ENCODE measurements around the gene BUD31. TPM values are rescaled to one million over a fixed set of nuclear protein-coding genes. Genes with fewer than 3 reads are reported as not detected.

The BUD31 gene
- total RNA-seq, 6 experiments from 2014 or later = 134 to 147 (median 146) TPM

DNA sequence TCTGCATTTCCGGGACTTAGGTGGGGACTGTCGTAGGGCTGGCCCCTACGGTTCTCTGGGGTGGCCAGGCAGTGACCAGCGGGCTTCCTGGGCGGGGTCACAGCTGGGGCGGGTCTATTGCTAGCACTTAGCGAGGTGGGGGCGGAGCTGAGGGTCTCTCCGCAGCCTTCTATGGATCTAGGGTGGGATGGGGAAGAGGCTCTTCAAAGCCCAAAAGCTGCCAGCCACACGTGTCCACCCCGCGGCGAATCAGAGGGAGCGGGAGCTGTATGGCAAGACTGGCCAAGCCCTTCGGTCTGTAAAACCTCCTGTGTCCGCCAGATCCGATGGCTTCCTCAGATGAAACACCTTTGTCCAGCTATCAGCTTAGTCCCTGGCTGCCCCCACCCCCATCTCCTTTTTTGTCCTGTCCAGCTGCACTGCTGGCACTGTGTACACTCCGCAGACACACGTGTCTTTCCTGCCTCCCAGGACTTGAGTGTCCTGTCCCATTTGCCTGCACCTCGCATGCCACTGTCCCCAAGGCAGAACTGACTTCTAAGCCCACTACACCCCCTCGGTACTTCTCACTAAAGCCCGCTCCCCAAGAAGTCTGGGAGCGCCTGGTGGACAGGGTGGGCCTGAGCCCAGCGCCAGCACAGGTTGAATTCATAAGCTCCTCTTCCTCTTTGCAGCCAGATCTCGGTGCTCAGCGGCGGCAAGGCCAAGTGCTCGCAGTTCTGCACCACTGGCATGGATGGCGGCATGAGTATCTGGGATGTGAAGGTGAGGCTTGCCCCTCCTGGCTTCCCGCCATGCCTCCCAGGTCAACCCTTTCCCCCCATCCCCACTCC is 15.2 kb upstream of the BUD31 start:
- TF ChIP-seq, protein P1, sequence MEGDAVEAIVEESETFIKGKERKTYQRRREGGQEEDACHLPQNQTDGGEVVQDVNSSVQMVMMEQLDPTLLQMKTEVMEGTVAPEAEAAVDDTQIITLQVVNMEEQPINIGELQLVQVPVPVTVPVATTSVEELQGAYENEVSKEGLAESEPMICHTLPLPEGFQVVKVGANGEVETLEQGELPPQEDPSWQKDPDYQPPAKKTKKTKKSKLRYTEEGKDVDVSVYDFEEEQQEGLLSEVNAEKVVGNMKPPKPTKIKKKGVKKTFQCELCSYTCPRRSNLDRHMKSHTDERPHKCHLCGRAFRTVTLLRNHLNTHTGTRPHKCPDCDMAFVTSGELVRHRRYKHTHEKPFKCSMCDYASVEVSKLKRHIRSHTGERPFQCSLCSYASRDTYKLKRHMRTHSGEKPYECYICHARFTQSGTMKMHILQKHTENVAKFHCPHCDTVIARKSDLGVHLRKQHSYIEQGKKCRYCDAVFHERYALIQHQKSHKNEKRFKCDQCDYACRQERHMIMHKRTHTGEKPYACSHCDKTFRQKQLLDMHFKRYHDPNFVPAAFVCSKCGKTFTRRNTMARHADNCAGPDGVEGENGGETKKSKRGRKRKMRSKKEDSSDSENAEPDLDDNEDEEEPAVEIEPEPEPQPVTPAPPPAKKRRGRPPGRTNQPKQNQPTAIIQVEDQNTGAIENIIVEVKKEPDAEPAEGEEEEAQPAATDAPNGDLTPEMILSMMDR (IDR thresholded peaks at IDR 0.05) = no peak
- H3K27me3 Mint-ChIP-seq (ENCODE audit: insufficient read depth) = peaks cover 10% of the 10 kb centered on the region
- no peaks in the 10 kb centered on the region for H3K9me3 Mint-ChIP-seq
- H3K36me3 Mint-ChIP-seq (ENCODE audit: low read depth) = peaks cover 24% of the 10 kb centered on the region
- no peak for DNase-seq
- no peak overlapping the region for H3K4me3 Mint-ChIP-seq
- peak overlapping the region; percentile 21; the same call in 1 of the 2 replicates for H3K27ac Mint-ChIP-seq
- peaks cover 7% of the 10 kb centered on the region for H3K4me1 Mint-ChIP-seq (ENCODE audit: low read depth)

GRCh38 chr7:99394188-99394502 is 14.6 kb upstream of the BUD31 start:
- no peak overlapping the region for H3K4me3 Mint-ChIP-seq
- no peak for DNase-seq
- no peak overlapping the region; the same call in 1 of the 2 replicates for H3K27ac Mint-ChIP-seq
- H3K27me3 Mint-ChIP-seq (ENCODE audit: insufficient read depth) = peaks cover 16% of the 10 kb centered on the region
- TF ChIP-seq, protein P1 (IDR thresholded peaks at IDR 0.05) = no peak
- peaks cover 11% of the 10 kb centered on the region for H3K4me1 Mint-ChIP-seq (ENCODE audit: low read depth)
- H3K9me3 Mint-ChIP-seq = no peaks in the 10 kb centered on the region
- H3K36me3 Mint-ChIP-seq (ENCODE audit: low read depth) = peaks cover 28% of the 10 kb centered on the region

DNA sequence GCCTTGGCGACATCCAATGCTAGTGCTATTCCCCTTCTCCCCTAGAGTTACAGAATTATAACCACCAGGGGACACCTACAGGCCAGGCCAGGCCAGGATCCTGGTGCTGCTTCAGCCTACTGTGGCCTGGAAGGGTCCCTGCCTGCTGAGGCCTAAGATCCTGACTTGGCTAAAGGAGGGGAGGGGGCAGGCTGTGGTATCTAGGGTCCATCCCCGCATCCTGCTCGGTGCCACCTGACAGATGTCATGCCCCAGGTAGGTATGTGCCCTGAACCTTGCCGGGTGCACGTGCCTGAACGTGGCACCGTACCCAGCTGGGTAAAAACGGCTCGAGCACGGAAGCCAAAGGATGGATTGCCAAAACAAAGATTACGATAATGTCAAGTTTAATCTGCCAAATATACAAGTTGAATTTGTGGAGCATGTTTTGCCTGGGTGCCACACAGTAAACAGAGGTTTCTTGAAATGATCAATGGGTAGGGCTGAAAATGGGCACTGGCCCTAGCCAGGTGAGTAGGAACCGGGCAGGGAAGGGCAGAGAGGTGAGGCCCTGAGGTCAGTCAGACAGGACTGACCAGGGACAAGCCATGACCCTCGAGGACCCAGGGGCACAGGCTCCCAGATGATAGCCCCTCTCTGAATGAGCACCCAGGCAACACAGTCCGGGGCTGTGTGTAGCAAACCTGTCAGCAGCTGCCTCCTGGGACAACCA is 13.0 kb upstream of the BUD31 start:
- H3K4me1 Mint-ChIP-seq (ENCODE audit: low read depth) = peaks cover 11% of the 10 kb centered on the region
- no peaks in the 10 kb centered on the region for H3K9me3 Mint-ChIP-seq
- peaks cover 16% of the 10 kb centered on the region for H3K27me3 Mint-ChIP-seq (ENCODE audit: insufficient read depth)
- no peak overlapping the region for H3K27ac Mint-ChIP-seq
- H3K36me3 Mint-ChIP-seq (ENCODE audit: low read depth) = peaks cover 33% of the 10 kb centered on the region
- no peak overlapping the region for H3K4me3 Mint-ChIP-seq
- DNase-seq = no peak
- TF ChIP-seq, protein P1 (IDR thresholded peaks at IDR 0.05) = no peak

GRCh38 chr7:99396418-99397296 is 12.1 kb upstream of the BUD31 start:
- peaks cover 39% of the 10 kb centered on the region for H3K36me3 Mint-ChIP-seq (ENCODE audit: low read depth)

More at GRCh38 chr7:99396418-99397296, 12.1 kb upstream of the BUD31 start:
- TF ChIP-seq, protein P1 (IDR thresholded peaks at IDR 0.05) = no peak
- peaks cover 11% of the 10 kb centered on the region for H3K4me1 Mint-ChIP-seq (ENCODE audit: low read depth)
- no peak overlapping the region for H3K4me3 Mint-ChIP-seq
- DNase-seq = no peak
- no peaks in the 10 kb centered on the region for H3K9me3 Mint-ChIP-seq
- H3K27ac Mint-ChIP-seq = peak overlapping the region; percentile 49
- peaks cover 16% of the 10 kb centered on the region for H3K27me3 Mint-ChIP-seq (ENCODE audit: insufficient read depth)
